DMS53 (cell line): Measurements from ENCODE around the gene ARID4B.
"Not testable (repeated sequence)": the region's sequence is repeated elsewhere in the genome, so short reads cannot be mapped to it uniquely, and the experiment has no call there.

Source experiments
- DNase-seq: peaks from one replicate; lab custom pipeline; 2025; lab: John Stamatoyannopoulos, UW

The ARID4B gene

DNA sequence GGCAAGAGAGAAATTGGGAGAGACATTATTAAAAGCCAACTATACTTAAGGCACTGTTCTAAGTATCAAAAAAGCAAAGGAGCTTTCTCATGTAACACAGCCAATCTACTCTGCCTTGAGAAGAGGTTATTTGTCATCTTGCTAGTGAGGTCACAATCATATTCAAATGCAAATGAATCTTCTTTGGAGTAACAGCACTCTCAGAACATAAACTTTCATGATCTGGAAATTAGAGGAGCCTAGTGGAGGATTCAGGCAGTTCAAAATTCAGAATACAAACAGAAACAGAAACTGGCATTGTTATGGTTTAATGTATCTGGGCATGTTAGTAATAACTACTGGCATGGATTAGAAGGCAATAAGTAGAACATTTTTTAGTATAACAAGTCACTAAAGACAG, 57.4 kb downstream of the ARID4B start:
- no peak for DNase-seq

DNA sequence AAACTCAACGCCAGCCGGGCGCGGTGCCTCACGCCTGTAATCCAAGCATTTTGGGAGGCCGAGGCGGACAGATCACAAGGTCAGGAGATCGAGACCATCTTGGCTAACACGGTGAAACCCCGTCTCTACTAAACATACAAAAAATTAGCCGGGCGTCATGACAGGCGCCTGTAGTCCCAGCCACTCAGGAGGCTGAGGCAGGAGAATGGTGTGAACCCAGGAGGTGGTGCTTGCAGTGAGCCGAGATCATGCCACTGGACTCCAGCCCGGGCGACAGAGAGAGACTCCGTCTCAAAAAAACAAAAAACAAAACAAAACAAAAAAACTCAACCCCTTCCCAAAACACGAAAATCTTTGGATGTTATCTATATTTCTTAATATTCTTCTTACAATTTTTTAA, 58.0 kb downstream of the ARID4B start:
- not testable (repeated sequence) for DNase-seq

DNA sequence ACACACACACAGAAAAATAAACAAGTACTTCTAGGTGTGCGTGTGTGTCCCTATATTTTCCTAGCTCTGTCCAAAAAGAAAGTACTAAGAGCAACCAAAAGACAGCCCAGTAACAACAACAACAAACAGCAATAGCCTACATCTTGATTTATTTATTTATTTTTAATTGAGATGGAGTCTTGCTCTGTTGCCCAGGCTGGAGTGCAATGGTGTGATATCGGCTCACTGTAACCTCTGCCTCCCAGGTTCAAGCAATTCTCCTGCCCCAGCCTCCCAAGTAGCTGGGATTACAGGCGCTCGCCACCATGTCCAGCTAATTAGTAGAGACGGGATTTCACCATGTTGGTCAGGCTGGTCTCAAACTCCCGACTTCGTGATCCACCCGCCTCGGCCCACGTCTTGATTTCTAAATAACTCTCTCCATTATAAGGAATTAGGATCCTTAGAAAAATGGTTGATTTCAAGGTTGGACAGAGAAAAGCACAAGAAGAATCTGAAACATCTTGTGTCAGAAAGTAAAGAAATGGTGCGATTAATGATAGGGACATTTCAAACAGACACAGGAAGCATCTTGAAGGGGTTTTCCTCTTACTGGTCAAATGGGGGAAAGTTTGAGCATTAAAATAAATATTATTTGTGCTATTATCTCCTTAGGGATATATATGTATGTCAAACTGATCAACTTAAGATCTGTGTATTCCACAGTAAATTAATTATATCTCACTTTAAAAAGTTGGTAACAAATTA, 59.4 kb downstream of the ARID4B start:
- no peak for DNase-seq

DNA sequence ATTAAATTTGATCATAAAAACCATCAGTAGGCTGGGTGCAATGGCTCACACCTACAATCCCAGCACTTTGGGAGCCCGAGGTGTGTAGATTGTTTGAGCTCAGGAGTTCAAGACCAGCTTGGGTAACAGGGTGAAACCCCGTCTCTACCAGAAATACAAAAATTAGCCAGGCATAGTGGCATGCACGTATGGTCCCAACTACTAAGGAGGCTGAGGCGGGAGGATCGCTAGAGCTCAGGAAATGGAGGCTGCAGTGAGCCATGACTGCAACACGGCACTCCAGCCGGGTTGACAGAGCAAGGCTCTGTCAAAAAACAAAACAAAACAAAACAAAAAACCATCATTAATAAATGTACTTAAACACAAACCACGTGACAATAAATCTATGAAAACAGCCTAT, 61.0 kb downstream of the ARID4B start:
- DNase-seq, result no peak

DNA sequence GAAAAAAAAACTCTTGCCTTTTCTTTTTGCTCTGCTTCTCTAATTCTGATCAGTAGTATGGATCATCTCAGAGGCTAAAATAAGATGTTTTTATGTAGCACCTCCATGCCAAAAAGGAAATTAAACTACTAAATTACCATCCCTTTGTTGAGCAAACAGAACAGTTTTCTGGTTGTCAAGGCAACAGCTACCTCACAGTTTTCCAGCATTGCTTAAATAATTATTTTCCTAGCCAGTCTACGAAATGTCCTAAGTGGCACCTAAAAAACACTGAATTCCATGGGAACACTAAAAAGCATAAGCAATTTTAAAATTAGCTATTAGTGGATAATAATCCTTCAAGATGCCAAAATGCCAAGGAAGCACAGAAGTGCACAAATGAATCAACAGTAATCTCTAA, 61.7 kb downstream of the ARID4B start:
- peak; percentile 33 for DNase-seq

DNA sequence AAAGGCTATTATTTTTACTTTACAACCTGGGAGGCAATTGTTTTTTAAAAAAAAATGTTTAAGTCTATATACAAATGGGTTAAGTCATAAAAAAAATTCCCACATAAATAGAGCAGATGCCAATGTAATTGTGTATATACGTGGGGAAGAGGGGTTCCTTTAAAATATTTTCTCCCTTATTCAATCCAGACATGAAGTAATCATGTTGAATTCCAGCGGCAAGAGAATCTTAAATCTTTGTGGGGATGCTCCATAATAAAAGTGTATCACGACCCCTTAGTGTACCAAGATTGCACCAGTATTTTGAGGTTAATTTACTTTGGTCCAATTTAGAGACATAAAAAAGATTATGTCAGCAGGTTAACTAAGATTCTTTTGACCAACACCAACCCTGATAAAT, 62.1 kb downstream of the ARID4B start:
- DNase-seq, result no peak

DNA sequence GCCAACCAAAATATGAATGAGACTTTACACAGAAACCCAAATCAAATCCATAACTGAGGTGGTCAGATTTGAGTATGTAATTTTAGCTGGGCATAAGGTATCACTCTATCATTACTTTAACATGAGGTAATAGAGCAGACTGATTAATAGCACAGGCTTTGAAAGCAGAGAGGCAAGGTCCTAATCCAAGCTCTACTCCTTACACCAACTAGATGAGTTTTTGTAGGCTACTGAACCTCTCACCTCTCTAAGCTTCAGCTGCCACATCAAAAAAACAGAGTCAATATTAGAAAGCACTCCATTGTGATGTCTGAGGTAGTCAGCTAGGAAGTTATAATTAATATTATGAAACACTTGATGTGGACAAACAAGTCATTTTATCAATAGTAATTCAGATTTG, 63.7 kb downstream of the ARID4B start:
- no peak for DNase-seq

DNA sequence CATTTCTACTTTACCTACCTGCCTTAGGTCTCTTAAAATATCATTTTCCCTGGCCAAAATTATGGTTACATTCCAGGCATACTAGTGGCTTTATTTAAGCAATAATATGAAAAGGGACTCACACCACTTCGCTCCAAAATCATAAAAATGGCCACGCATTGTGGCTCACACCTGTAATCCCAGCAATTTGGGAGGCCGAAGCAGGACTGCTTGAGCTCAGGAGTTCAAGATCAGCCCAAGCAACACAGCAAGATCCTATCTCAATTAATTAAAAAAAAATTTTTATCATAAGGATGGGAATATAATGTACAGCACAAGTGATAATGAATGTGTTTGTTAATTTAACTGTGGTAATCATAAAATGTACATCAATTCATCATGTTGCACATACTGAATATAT, 65.4 kb downstream of the ARID4B start:
- no peak for DNase-seq

DNA sequence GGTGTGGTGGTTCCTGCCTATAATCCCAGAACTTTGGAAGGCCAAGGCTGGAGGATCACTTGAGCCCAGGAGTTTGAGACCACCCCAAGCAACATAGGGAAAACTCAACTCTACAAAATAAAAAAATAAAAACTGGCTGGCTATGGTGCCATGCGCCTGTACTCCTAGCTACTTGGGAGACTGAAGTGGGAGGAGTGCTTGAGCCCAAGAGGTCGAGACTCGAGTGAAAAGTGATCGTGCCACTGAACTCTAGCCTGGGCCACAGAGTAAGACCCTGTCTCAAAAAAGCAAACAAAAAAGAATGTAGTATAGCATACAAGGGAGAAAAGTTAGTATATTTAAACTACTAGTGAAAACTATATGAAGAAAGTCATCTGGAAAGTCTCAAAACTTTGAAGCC, 66.7 kb downstream of the ARID4B start:
- DNase-seq, result no peak

DNA sequence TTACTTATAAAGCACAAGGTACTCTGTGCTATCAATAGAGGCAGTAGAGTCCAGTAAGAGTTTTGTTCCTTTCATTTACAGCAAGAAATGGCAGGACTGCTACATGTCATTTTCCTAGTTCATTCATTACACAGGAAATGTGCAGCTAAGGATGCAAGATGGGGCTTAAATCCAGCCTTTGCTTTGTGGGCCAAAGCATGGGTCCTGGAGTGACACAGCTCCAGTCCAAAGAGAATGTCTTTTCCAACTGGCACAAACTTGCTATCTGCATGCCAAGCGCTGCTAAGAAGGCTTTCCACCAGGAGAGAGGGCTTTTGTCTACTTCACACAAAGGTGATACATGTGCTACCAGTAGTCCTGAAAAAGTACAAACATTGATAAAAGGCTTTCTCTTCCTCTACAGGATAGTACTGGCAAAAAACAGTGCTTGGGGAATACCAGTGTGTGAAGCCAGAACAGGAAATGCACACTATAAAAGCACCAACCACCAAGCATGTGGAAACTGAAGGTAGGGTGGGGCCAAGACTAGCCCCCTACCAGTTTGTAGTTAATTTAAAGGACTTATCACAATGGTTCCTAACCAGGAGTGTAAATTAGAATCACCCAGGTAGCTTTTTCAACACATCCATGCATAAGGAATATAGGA, 68.7 kb downstream of the ARID4B start:
- peak; percentile 10 for DNase-seq

DNA sequence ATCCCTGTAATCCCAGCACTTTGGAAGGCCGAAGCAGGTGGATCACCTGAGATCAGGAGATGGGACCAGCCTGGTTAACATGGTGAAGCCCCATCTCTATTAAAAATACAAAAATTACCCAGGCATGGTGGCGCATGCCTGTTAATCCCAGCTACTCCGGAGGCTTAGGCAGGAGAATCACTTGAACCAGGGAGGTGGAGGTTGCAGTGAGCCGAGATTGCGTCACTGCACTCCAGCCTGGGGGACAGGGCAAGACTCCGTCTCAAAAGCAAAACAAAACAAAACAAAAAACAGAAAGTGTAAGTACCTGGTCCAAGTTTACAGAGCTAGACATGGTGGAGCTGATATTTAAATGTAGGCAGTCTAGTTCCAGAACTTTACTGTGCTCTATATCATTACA, 69.9 kb downstream of the ARID4B start:
- not testable (repeated sequence) for DNase-seq

DNA sequence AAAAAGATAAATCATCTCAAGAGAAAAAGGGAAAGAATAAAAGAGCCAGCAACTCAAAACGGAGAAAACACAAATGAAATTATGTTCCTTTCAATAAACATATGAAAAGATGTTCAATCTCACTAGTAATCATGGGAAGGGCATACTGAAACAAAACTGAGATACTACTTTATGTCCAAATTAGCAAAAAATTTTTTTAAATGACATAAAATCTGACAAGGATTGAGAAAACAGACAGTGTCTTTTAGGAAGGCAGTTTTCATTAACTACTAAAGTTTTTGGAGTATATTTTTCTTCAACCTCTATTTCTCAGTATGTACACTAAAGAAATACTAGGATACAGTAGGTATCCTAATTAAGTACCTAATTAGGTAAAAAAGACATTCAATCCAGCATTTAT, 73.3 kb downstream of the ARID4B start:
- no peak for DNase-seq

DNA sequence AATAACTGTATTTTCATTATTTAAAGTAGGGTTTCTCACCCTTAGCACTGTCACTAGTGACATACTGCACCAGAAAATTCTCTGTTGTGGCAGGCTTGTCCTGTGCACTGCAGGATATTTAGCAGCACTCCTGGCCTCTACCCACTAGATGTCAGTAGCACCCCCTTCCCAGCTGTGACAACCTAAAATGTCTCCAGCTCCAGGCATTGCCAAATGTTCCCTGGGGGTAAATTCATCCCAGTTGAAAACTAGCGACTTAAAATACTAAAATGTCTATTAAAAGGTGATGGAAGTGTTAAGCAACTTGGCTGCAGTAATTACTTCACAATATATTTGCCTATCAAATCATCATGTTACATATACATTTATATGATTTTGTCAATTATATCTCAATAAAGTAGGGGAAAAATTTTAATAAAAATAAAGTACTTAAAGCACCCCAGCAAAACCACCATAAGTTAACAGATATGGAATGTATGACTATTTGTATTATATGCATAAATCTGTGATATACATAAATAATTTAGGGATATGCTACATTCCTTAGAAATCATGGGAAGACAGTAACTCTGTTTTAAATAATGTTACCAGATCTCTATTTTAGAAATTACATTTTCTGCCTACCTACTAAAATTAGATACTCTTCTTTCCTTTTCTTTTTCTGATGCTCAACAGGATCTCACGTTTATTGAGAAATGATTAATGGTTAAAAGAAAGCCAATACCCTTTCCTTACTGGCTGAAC, 74.6 kb downstream of the ARID4B start:
- DNase-seq, result peak; percentile 80

DNA sequence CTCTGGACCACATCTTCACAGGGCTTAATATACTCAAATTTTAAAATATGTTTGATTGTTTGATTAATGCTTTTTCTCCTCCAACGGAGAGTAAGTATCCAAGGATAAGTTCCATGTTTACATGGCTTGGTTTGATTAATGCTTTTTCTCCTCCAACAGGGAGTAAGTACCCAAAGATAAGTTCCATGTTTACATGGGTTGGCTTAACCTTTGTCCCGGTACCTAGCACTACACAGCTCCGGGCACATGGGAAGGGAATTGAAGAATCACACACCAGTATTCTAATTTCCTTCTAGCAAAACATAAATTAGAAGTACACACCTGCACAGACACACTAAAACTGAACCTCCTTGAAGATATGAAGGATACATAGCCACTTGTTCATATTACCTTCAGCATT, 77.5 kb downstream of the ARID4B start:
- DNase-seq, result no peak

DNA sequence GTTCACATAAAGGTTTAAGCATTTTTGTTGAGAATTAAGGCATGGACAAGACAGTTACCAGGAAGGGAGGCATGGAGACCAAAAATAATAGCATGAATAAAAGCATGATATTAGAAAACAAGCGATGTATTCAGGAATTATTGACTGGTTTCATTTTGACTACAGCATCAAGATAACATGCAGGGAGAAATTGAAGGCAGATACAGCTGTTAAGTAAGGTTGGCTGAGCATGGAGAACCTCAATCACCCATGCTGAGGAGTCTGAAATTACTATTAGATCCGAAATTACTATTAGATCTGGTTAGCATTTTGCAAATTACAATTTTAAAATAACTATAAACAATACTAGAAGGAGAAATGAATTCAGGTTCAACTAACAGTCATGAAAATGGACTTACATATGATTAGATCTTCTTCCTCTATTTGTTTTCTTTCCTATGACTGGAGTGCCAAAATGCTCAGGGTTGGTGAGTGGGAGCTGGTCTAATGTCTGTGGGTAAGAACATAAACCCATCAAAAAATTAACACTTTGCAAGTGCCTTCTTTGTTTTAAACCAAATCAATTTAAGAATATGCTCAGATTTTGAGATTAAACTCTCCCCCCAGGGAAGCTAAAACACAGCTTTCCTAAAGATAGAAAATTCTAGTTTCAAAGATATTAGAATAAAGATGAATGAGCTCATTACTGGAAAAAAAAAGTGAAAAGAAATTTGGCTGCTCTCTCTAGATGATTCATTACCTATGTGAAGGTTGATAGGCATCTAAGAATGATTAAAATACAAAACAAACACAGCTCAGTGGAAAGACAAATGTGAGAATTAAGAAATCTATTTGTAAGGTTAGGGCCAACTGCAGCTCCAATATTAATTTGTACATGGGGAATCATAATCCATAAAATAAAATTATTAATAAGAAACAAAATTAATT, 81.7 kb downstream of the ARID4B start:
- DNase-seq, result no peak

DNA sequence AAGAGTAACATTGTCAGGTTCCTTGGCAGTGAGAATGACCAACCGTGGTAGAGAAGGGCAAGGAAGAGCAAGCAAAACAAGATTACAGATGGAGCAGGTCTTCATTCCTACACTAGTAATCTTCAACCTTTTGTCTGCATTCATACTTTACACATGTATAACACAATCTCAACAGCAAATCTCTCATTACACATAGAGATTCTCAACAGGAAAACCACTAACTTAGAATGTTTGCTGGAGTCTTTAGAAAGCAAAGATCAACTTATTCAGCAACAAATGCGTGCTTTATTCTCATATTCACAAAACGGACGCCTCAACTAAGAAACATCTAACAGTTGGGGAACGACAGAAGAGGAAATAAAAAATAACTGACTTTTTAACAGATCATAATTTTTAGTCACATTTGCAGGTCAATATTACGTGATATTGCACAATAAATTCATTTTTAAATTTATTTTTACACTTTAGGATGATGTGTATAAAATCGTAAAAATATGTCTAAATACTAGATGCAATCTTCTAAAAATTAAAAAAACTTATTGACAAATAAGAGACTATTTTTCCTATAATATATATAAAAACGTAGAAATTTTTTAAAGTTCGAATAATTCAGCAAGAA, 82.9 kb downstream of the ARID4B start:
- DNase-seq, result no peak

DNA sequence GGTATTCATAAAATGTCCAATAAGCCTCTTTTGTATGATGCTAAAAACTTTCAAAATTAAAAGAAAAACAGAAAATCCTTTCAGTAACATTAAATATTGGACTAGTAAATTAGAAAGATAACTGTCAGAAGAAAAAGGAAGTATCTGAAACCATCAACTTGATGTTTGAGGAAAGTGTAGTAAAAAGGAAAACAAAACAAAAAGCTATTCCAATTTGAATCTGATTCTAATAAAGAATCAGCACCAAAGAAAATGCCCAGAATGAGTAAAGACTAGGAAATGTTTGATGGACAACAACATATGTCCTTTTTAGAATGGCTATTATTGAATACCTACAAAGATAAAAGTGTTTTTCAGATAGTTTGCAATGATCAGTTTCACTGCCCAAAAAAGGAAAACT, 87.0 kb downstream of the ARID4B start:
- no peak for DNase-seq

DNA sequence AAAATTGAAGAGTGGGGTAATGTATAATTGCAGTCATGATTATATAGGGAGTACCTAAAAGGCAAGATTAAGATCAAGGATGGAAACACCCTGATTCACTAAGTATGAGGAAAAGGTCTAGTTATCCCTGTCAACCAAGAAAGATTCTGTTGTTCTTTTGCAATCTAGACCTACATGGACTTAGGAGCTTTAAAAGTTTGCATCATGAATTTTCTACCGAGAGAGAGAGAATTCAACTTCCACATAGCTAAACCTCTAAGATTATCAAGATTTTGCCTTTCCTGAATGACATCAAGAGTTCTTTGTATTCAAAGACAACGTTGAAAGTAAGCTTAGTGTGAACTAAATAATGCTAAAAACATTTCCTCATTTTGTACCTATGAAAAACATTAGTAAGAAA, 88.1 kb downstream of the ARID4B start:
- no peak for DNase-seq

DNA sequence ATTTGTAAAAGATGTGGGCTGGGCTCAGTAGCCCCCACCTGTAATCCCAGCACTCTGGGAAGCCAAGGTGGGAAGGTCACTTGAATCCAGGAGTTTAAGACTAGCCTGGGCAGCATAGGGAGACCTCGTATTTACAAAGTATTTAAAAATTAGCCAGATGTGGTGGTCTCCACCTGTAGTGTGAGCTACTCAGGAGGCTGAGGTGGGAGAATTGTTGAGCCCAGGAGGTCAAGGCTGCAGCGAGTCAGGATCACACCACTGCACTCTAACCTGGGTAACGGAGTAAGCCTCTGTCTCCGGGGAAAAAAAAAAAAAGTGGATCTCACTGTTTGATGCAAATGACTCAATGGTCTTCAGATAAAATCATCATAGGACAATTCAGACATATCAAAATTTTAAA, 89.4 kb downstream of the ARID4B start:
- no peak for DNase-seq

DNA sequence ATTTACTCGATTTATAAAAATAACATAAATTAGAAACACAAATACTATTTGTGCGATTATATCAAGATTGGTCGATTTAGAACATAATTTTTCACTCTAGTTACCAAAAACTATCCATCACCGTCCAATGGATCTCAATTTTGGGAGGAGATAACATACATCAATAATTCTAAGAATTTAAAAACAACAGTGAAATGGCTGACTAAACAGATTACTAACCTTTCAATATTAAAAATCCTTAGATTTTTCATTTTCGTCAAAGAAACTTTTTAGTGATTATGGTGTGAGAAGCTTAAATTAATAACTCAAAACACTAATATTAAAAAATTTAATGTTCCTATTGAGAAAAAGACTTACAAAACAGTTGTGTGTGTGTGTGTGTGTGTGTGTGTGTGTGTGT, 91.9 kb downstream of the ARID4B start:
- DNase-seq, result no peak

DNA sequence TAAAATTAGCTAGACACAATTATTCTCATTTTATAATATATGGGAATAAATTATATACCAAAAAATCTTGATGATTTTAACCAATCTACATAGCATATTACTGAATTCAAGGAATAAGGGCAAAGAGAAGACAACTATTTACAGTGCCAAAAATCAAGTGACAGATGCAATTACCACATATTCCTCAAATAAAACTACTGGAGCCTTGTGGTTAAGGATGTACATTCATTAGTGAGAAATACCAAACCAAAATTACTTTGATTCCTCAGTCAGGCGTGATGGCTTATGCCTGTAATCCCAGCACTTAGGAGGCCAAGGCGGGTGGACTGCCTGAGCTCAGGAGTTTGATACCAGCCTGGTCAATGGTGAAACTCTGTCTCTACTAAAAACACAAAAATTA, 98.1 kb downstream of the ARID4B start:
- no peak for DNase-seq

DNA sequence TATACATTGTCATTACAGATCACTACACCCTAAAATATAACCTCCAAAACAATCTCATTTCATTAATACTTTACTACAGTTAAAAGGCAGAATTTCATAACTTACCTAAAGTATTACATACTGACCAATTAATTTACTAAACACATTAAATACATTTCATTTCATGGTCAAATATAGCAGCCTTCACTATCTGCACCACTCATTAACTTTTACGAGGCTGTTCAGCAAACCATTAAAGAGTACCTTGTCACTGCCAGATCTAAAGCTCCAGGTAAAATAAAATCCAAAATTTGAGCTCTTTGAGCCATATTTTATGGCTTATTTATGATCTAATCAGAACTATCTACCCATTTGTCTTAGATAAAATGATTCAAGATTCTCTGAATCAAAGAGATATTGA, 100.6 kb downstream of the ARID4B start:
- DNase-seq, result no peak
